ENCODE results near the gene FAM200B. TPM values are rescaled to one million over a fixed set of nuclear protein-coding genes. Genes with fewer than 3 reads are reported as not detected.

FAM200B gene
- total and polyA plus RNA-seq, 2 experiments from 2014 or later: 34.4 to 88.0 TPM

- TF ChIP-seq EZH2 (IDR thresholded peaks at IDR 0.05; ENCODE audit: low read depth, unreplicated experiment) (no peak), POLR2AphosphoS5 (IDR thresholded peaks at IDR 0.05; ENCODE audit: low read depth) (no peak), CTCF (conservative IDR thresholded peaks at IDR 0.05; ENCODE audit: low read depth in 2 of 2) (no peak), JUNB (IDR thresholded peaks at IDR 0.05; ENCODE audit: unreplicated experiment) (no peak), EZH2phosphoT487 (IDR thresholded peaks at IDR 0.05; ENCODE audit: unreplicated experiment) (no peak), STAT1 (IDR thresholded peaks at IDR 0.05; ENCODE audit: unreplicated experiment) (no peak), ZNF331 (CRISPR knock-in tag; IDR thresholded peaks at IDR 0.05; ENCODE audit: low read depth) (no peak), ETS1 (IDR thresholded peaks at IDR 0.05) (no peak)
Measured at GRCh38 chr4:15718465-15718864, 36.8 kb downstream of the FAM200B start (continued).

GRCh38 chr4:15718959-15719358 lies 37.3 kb downstream of the FAM200B start:
- no peaks in the 10 kb centered on the region for H3K36me3 Mint-ChIP-seq (ENCODE audit: low read depth)
- no peak overlapping the region for H3K4me3 Mint-ChIP-seq
- Histone ChIP-seq H3K79me2 (replicated peaks; ENCODE audit: insufficient read depth) (no peaks in the 10 kb centered on the region), H3K36me3 (ENCODE audit: insufficient read depth) (no peaks in the 10 kb centered on the region), H4K20me1 (replicated peaks; ENCODE audit: insufficient read depth) (no peaks in the 10 kb centered on the region), H2AFZ (no peak overlapping the region), H3K4me2 (no peak overlapping the region), H3F3A (replicated peaks; ENCODE audit: low read depth) (no peaks in the 10 kb centered on the region), H3K27ac (ENCODE audit: low read depth) (no peak overlapping the region), H3K4me3 (no peak overlapping the region), H3K4me1 (ENCODE audit: insufficient read depth) (no peaks in the 10 kb centered on the region), H3K9me2 (ENCODE audit: insufficient read depth) (no peaks in the 10 kb centered on the region), H3K27me3 (ENCODE audit: insufficient read depth) (no peaks in the 10 kb centered on the region)
- ATAC-seq (no peak), DNase-seq (ENCODE audit: low spot score) (no peak)
- H3K27ac Mint-ChIP-seq: no peak overlapping the region
- H3K4me1 Mint-ChIP-seq: peaks cover 8% of the 10 kb centered on the region; the same call in 2 of the 3 replicates
- TF ChIP-seq ETS1 (IDR thresholded peaks at IDR 0.05): no peak
- TF ChIP-seq CREB1 (CRISPR knock-in tag; IDR thresholded peaks at IDR 0.05; ENCODE audit: low read depth): no peak
- TF ChIP-seq CTCF (conservative IDR thresholded peaks at IDR 0.05; ENCODE audit: low read depth in 2 of 2): no peak
- no peak for TF ChIP-seq NANOG (IDR thresholded peaks at IDR 0.05; ENCODE audit: borderline replicate concordance)
- TF ChIP-seq POLR2AphosphoS5 (IDR thresholded peaks at IDR 0.05; ENCODE audit: low read depth): no peak
- no peaks in the 10 kb centered on the region for H3K27me3 Mint-ChIP-seq (ENCODE audit: insufficient read depth, low read depth, poor library complexity)
- H3K9me3 Mint-ChIP-seq: no peaks in the 10 kb centered on the region

Data from GM23338 (cell line).